ENCODE results near the gene HMCN1. TPM values are rescaled to one million over a fixed set of nuclear protein-coding genes. Genes with fewer than 3 reads are reported as not detected.

HMCN1 gene
- total RNA-seq, 1 donor from 2014 or later, result 28.0 TPM

DNA sequence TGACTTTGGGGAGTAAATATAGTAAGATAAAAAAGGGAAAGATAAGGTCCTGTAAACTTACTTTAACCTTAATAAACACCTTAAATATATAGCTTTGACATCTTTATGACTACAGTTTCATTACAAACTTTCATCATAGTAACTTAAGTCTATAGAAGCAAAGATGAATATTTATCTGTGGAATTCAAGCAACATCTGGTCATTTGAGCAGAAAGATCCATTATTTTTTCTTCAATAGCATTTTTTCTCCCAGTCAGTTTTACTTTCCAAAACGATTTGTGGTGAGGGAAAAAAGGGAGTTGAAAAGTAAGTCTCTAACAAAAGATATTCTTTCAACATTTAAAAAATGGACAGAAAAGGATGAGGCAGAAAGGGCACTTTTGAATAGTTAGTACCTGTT lies 69.0 kb downstream of the HMCN1 start:
- Histone ChIP-seq H3K36me3 (no peaks in the 10 kb centered on the region), H3K27me3 (ENCODE audit: low read depth) (no peaks in the 10 kb centered on the region), H3K9me3 (peaks cover 8% of the 10 kb centered on the region), H3K4me3 (no peak overlapping the region), H3K27ac (no peak overlapping the region), H3K4me1 (no peaks in the 10 kb centered on the region)
- no peak for DNase-seq
- intact Hi-C loops (cut with DNase I), result no loop called here
- TF ChIP-seq, protein P1, sequence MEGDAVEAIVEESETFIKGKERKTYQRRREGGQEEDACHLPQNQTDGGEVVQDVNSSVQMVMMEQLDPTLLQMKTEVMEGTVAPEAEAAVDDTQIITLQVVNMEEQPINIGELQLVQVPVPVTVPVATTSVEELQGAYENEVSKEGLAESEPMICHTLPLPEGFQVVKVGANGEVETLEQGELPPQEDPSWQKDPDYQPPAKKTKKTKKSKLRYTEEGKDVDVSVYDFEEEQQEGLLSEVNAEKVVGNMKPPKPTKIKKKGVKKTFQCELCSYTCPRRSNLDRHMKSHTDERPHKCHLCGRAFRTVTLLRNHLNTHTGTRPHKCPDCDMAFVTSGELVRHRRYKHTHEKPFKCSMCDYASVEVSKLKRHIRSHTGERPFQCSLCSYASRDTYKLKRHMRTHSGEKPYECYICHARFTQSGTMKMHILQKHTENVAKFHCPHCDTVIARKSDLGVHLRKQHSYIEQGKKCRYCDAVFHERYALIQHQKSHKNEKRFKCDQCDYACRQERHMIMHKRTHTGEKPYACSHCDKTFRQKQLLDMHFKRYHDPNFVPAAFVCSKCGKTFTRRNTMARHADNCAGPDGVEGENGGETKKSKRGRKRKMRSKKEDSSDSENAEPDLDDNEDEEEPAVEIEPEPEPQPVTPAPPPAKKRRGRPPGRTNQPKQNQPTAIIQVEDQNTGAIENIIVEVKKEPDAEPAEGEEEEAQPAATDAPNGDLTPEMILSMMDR (IDR thresholded peaks at IDR 0.05), result no peak
- ATAC-seq, result no peak

GRCh38 chr1:185804206-185804605 lies 70.0 kb downstream of the HMCN1 start:
- no peak overlapping the region for H3K27ac ChIP-seq
- intact Hi-C loops (cut with DNase I), result no loop called here
- TF ChIP-seq, protein P1 (IDR thresholded peaks at IDR 0.05), result no peak
- H3K36me3 ChIP-seq, result no peaks in the 10 kb centered on the region
- no peaks in the 10 kb centered on the region for H3K4me1 ChIP-seq
- no peaks in the 10 kb centered on the region for H3K27me3 ChIP-seq (ENCODE audit: low read depth)
- H3K4me3 ChIP-seq, result no peak overlapping the region
- DNase-seq, result no peak
- ATAC-seq, result no peak
- no peaks in the 10 kb centered on the region for H3K9me3 ChIP-seq

- H3K4me1 ChIP-seq, result no peaks in the 10 kb centered on the region
- no peaks in the 10 kb centered on the region for H3K9me3 ChIP-seq
- intact Hi-C loops (cut with DNase I), result no loop called here
- H3K27ac ChIP-seq, result no peak overlapping the region
- H3K27me3 ChIP-seq (ENCODE audit: low read depth), result no peaks in the 10 kb centered on the region
- ATAC-seq (no peak), DNase-seq (no peak)
- TF ChIP-seq, protein P1 (IDR thresholded peaks at IDR 0.05), result no peak
- no peaks in the 10 kb centered on the region for H3K36me3 ChIP-seq
- no peak overlapping the region for H3K4me3 ChIP-seq
Measured at GRCh38 chr1:185804608-185805007, 70.4 kb downstream of the HMCN1 start.

GRCh38 chr1:185807275-185807674 lies 73.1 kb downstream of the HMCN1 start:
- Histone ChIP-seq H3K27me3 (ENCODE audit: low read depth) (no peaks in the 10 kb centered on the region), H3K27ac (no peak overlapping the region), H3K4me1 (no peaks in the 10 kb centered on the region), H3K36me3 (no peaks in the 10 kb centered on the region), H3K4me3 (no peak overlapping the region), H3K9me3 (no peaks in the 10 kb centered on the region)
- TF ChIP-seq, protein P1 (IDR thresholded peaks at IDR 0.05), result no peak
- no peak for DNase-seq
- ATAC-seq, result no peak
- intact Hi-C loops (cut with DNase I), result no loop called here

- H3K27me3 ChIP-seq (ENCODE audit: low read depth), result no peaks in the 10 kb centered on the region
- H3K4me3 ChIP-seq, result no peak overlapping the region
- no peak overlapping the region for H3K27ac ChIP-seq
- DNase-seq (no peak), ATAC-seq (no peak)
- H3K4me1 ChIP-seq, result no peaks in the 10 kb centered on the region
- TF ChIP-seq, protein P1 (IDR thresholded peaks at IDR 0.05), result no peak
- H3K9me3 ChIP-seq, result no peaks in the 10 kb centered on the region
- H3K36me3 ChIP-seq, result no peaks in the 10 kb centered on the region
- intact Hi-C loops (cut with DNase I), result no loop called here
Measured at GRCh38 chr1:185808631-185809030, 74.4 kb downstream of the HMCN1 start.
